Measurements from ENCODE around the gene KRTAP21-2.

The KRTAP21-2 gene

GRCh38 chr21:30747159-30747558 lies at the start of gene KRTAP21-2:
TSS of gene KRTAP21-2 (minus strand) at chr21:30747259. CDS start at chr21:30747202, 57 bp downstream.
- no peaks in the 10 kb centered on the region for H3K27me3 ChIP-seq (replicated peaks)
- no peaks in the 10 kb centered on the region for H3K36me3 ChIP-seq (replicated peaks)
- in situ Hi-C loops (cut with HindIII; ENCODE audit: low pct_ligation_motif_present, low sequenced_read_pairs): no loop called here
- no peak within 1 kb of the TSS for H3K27ac ChIP-seq
- TF ChIP-seq CTCF (IDR thresholded peaks at IDR 0.05; ENCODE audit: low read depth, low read length, missing control alignments): no peak
- H3K4me3 ChIP-seq (ENCODE audit: low read depth, low read length): no peak within 1 kb of the TSS
- DNase-seq: no peak

GRCh38 chr21:30793581-30794314 lies 46.7 kb upstream of the KRTAP21-2 start:
- in situ Hi-C loops (cut with HindIII; ENCODE audit: low pct_ligation_motif_present, low sequenced_read_pairs): no loop called here
- H3K27ac ChIP-seq: no peak overlapping the region

GRCh38 chr21:30779249-30779648 lies 32.2 kb upstream of the KRTAP21-2 start:
- no peak for DNase-seq
- Histone ChIP-seq H3K27ac (no peak overlapping the region), H3K36me3 (replicated peaks) (no peaks in the 10 kb centered on the region), H3K27me3 (replicated peaks) (no peaks in the 10 kb centered on the region), H3K4me3 (ENCODE audit: low read depth, low read length) (no peak overlapping the region)
- in situ Hi-C loops (cut with HindIII; ENCODE audit: low pct_ligation_motif_present, low sequenced_read_pairs): no loop called here
- no peak for TF ChIP-seq CTCF (IDR thresholded peaks at IDR 0.05; ENCODE audit: low read depth, low read length, missing control alignments)

More at GRCh38 chr21:30793581-30794314, 46.7 kb upstream of the KRTAP21-2 start:
- Histone ChIP-seq H3K27me3 (replicated peaks) (no peaks in the 10 kb centered on the region), H3K4me3 (ENCODE audit: low read depth, low read length) (no peak overlapping the region), H3K36me3 (replicated peaks) (no peaks in the 10 kb centered on the region)
- TF ChIP-seq CTCF (IDR thresholded peaks at IDR 0.05; ENCODE audit: low read depth, low read length, missing control alignments): no peak
- no peak for DNase-seq

- DNase-seq: no peak
- no peaks in the 10 kb centered on the region for H3K27me3 ChIP-seq (replicated peaks)
- in situ Hi-C loops (cut with HindIII; ENCODE audit: low pct_ligation_motif_present, low sequenced_read_pairs): no loop called here
Observed at GRCh38 chr21:30769724-30770431, 22.8 kb upstream of the KRTAP21-2 start.

GRCh38 chr21:30760776-30761175 lies 13.7 kb upstream of the KRTAP21-2 start:
- no peak for TF ChIP-seq CTCF (IDR thresholded peaks at IDR 0.05; ENCODE audit: low read depth, low read length, missing control alignments)

More at GRCh38 chr21:30769724-30770431, 22.8 kb upstream of the KRTAP21-2 start:
- Histone ChIP-seq H3K27ac (no peak overlapping the region), H3K4me3 (ENCODE audit: low read depth, low read length) (no peak overlapping the region), H3K36me3 (replicated peaks) (no peaks in the 10 kb centered on the region)
- no peak for TF ChIP-seq CTCF (IDR thresholded peaks at IDR 0.05; ENCODE audit: low read depth, low read length, missing control alignments)

More at GRCh38 chr21:30760776-30761175, 13.7 kb upstream of the KRTAP21-2 start:
- Histone ChIP-seq H3K36me3 (replicated peaks) (no peaks in the 10 kb centered on the region), H3K4me3 (ENCODE audit: low read depth, low read length) (no peak overlapping the region), H3K27ac (no peak overlapping the region), H3K27me3 (replicated peaks) (no peaks in the 10 kb centered on the region)
- in situ Hi-C loops (cut with HindIII; ENCODE audit: low pct_ligation_motif_present, low sequenced_read_pairs): no loop called here
- no peak for DNase-seq
